Naive thymus-derived CD8-positive, alpha-beta T cell (primary cell): ENCODE data around the gene TFEB. TPM values are rescaled to one million over a fixed set of nuclear protein-coding genes. Genes with fewer than 3 reads are reported as not detected.
A peak's percentile ranks its signal among the peaks of the same experiment; 100 is the strongest.

Source experiments
- ATAC-seq, 2 donors: fragments of 150-1000 bp; cut with Tn5 transposase in 1 of 2; sonication (Bioruptor Pico), chemical (Tn5 transposase) in 1 of 2; 1 replicate in 1 of 2; 2 replicates in 1 of 2; pipeline ENCODE4 v1.10.0; 2021; ENCODE audit warnings: mild to moderate bottlenecking in 2 of 2, moderate library complexity in 2 of 2
- POLR2A ChIA-PET: fragments of 350-600 bp; sonication (Branson Sonifier 250); formaldehyde crosslinking; loops from one replicate; lab custom pipeline; 2021; ENCODE audit warnings: antibody characterized with exemption; lab: Charles Lee
- DNase-seq, 10 donors: peaks; one replicate each; pipeline versions ENCODE4 v3.0.0 to v3.0.0-alpha.2; 2020 to 2022
- H3K27ac Mint-ChIP-seq, 10 donors: one replicate each; pipeline ENCODE4 v1.8.0; 2020 to 2022; ENCODE audit warnings: mild to moderate bottlenecking in 10 of 10, mixed read lengths in 10 of 10, moderate library complexity in 4 of 10, inconsistent platforms in 1 of 10
- H3K27me3 Mint-ChIP-seq, 5 donors: one replicate each; pipeline ENCODE4 v1.8.0; 2021 to 2022; ENCODE audit warnings: mixed read lengths in 5 of 5
- H3K36me3 Mint-ChIP-seq, 3 donors: one replicate each; pipeline ENCODE4 v1.8.0; 2020 to 2022; ENCODE audit warnings: mixed read lengths in 3 of 3, mild to moderate bottlenecking in 2 of 3, inconsistent platforms in 1 of 3
- H3K4me1 Mint-ChIP-seq, 4 donors: one replicate each; pipeline ENCODE4 v1.8.0; 2021 to 2022; ENCODE audit warnings: mixed read lengths in 4 of 4
- H3K4me3 Mint-ChIP-seq, 10 donors: one replicate each; pipeline ENCODE4 v1.8.0; 2020 to 2022; ENCODE audit warnings: mild to moderate bottlenecking in 10 of 10, mixed read lengths in 10 of 10, moderate library complexity in 6 of 10, inconsistent platforms in 1 of 10
- H3K9me3 Mint-ChIP-seq, 9 donors: one replicate each; pipeline ENCODE4 v1.8.0; 2020 to 2022; ENCODE audit warnings: mixed read lengths in 9 of 9, mild to moderate bottlenecking in 3 of 9, inconsistent platforms in 1 of 9, moderate library complexity in 1 of 9
- polyA plus RNA-seq, 3 donors: library from polyadenylated mRNA; unstranded; fragments of 300-500 nt; fragmentation: Illumina TruSeq; gene quantifications; one replicate each; pipeline ENCODE4 v1.2.3, GENCODE V29; 2021
- total RNA-seq, 8 experiments: library from RNA in 2 of 8; stranded (reverse) in 2 of 8; gene quantifications; one replicate each; pipeline ENCODE4 v1.2.3 and lab custom pipeline; 2021 to 2026

TFEB gene
- total and polyA plus RNA-seq, 5 experiments from 2014 or later: 2.6 to 10.8 (median 9.2) TPM

DNA sequence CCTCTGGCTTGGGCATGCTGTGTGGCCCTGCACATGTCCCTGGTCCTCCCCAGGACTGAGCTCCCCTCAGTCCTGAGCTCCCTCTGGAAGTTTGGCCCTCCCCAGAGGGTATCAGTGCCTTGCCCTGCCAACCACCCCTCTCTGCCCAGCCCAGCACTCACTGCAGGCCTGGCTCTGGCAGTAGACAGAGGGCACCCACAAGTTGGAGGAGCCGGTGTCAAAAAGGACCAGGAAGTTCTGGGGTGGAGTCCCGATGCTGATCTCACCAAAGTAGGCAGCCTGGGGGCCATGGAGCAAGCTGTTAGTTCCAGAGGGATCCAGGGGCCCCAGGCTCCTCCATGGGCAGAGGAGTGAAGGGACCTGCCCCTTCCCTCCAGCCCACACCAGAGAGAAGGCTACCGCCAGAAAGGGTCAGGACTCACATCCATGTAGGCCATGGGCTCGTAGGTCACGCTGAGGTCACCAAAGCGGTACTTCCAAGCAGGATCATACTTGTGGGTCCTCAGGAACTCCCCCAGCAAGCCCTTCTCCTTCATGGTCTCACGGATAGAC is 8.9 kb upstream of the TFEB start:
- ATAC-seq (no peak), DNase-seq (no peak)
- no peaks in the 10 kb centered on the region for H3K9me3 Mint-ChIP-seq
- no peak overlapping the region for H3K27ac Mint-ChIP-seq
- POLR2A ChIA-PET: no interaction called here
- no peaks in the 10 kb centered on the region for H3K27me3 Mint-ChIP-seq
- H3K4me3 Mint-ChIP-seq: no peak overlapping the region
- no peaks in the 10 kb centered on the region for H3K36me3 Mint-ChIP-seq
- no peaks in the 10 kb centered on the region for H3K4me1 Mint-ChIP-seq

DNA sequence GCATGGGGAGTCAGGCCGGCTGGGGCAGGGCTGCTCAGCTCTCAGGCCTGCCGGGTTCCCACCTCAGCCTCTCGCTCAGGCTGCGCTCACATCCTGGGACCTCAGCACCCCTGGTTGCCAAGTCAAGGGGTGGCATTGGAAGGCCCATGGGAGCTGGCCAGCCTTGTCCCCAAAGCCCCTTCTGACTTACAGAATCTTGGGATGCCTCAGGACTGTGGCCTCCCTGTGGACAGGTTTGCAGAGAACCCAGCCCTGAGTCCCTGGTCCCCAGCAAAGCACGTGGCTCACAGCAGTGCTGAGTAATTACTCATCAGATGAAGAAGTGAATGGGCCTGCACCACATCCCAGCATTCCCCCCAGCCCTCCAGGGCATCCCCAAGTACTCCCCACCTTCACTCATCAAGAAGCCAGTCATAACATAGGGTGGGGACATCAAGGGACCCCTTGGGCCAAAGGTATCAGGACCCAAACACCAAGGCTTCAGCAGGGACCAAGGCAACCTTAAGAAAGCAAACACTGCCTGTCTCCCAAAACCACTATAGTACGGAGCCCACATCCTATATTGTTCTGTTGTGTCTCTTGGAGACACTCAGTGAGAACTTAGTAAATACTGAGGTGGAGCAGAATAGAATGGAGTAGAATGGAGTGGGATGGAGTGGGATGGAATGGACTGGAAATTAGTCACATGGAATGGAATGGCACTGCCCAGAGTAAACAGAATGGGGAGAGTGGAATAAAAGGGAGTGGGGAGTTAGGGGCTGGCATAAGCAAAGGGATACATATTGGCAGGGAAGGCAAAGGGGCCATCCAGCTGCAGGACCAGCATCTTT is 8.2 kb upstream of the TFEB start:
- ATAC-seq (no peak), DNase-seq (no peak)
- no peaks in the 10 kb centered on the region for H3K36me3 Mint-ChIP-seq
- H3K9me3 Mint-ChIP-seq: no peaks in the 10 kb centered on the region
- H3K4me3 Mint-ChIP-seq: no peak overlapping the region
- H3K27ac Mint-ChIP-seq: peak overlapping the region in 2 of 10 donors; percentile 58 to 68
- H3K27me3 Mint-ChIP-seq: no peaks in the 10 kb centered on the region
- no peaks in the 10 kb centered on the region for H3K4me1 Mint-ChIP-seq
- POLR2A ChIA-PET: no interaction called here

DNA sequence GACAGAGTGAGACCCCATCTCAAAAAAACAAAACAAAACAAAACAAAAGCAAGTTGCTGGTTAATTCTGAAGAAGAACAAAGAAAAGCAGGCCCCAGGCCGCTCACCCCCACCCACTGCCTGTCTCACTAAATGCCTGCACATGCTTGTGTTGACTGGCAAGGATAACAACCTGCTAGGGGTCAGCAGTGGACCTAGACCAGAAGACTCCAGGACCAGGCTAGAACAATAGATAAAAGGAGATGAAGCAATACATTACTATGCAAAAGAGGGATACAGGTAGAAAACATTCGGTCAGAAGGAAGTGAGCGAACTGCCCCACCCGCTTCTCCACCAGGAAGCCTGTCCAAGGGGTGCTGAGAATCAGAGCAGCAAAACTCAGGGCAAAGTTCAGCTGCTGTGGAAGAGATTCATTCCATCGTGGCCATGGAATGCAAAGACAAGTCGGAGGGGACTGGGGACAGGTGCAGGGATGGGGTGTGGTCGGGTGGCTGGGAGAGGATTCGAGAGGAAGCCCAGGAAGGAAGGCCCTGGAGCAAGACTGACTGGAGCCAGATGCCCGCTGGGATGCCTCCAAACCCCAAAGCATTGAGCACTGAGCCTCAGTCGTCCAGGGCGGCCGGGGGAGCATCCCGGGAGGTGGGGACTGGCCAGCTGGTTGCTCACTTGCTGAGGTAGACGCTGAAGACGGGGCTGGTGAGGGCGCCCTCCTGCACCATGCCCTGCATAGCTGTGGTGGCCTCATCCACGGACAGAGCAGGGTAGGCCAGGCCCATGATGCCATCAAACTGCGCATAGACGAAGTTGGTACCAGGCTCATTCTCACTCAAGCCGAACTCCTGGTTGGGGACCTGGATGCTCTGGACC is 6.5 kb upstream of the TFEB start:
- Mint-ChIP-seq H3K4me1 (no peaks in the 10 kb centered on the region), H3K4me3 (no peak overlapping the region), H3K36me3 (no peaks in the 10 kb centered on the region), H3K9me3 (no peaks in the 10 kb centered on the region), H3K27me3 (no peaks in the 10 kb centered on the region), H3K27ac (peak overlapping the region in 1 of 10 donors; percentile 35)
- POLR2A ChIA-PET: no interaction called here
- no peak for ATAC-seq
- no peak for DNase-seq

DNA sequence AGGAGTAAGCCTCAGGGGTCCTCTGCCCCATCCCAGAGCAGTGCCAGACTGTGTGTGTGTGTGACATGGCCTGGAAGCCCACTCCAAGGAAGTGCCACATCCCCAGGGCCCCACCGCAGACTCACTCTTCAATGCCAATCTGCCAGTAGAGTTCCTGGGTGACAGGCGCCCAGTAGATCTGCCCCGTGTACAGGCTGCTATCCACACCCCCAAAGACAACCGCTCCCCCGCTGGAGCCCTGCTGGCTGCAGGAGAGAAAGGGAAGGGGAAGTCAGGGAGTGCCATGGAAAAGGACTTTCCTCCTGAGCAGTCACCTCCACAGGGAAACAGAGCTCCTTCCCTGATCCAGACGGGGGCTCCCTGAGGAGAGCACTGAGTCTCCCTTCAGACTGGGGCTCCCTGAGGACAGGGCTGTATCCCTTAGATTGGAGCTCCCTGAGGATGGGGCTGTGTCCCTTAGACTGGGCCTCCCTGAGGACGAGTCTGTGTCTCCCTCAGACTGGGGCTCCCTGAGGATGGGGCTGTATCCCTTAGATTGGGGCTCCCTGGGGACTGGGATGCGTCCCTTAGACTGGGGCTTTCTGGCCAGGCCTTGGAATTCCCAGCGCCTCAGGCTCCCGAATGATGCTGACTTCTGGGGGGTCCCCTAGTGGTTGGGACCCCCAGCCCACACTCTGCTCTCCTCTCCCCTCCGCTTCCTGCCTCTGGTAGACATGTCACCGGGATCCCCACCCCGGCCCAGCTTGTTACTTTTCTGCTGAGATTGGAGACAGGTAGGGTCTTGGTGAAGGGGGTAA is 5.2 kb upstream of the TFEB start:
- Mint-ChIP-seq H3K27me3 (no peaks in the 10 kb centered on the region), H3K27ac (no peak overlapping the region), H3K4me3 (no peak overlapping the region), H3K4me1 (peaks cover 0 to 7% (median 3%) of the 10 kb centered on the region in 4 donors), H3K9me3 (no peaks in the 10 kb centered on the region), H3K36me3 (no peaks in the 10 kb centered on the region)
- POLR2A ChIA-PET: no interaction called here
- DNase-seq (no peak), ATAC-seq (no peak)

DNA sequence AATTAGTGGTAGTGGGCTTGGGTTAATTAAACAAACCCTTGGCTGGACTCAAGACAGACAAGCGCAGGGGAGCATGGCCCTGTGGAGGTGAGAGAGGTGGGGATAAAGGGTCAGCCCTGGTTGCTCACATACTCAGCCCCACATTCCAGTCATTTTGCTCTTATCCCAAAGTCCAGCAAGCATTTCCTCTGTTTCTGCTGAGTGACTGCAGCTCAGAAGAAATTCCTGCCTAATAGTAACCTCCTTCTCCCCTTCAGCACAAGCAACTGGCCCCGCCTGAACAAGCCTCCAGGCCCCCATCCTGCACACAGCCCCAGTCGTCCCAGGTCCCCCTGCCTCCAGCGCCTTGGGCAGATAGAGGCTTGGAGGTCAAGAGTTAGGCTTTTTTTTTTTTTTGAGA is 3.6 kb upstream of the TFEB start:
- Mint-ChIP-seq H3K4me3 (no peak overlapping the region), H3K27me3 (no peaks in the 10 kb centered on the region), H3K9me3 (no peaks in the 10 kb centered on the region), H3K36me3 (no peaks in the 10 kb centered on the region), H3K27ac (no peak overlapping the region), H3K4me1 (peaks cover 0 to 9% (median 4%) of the 10 kb centered on the region in 4 donors)
- ATAC-seq (no peak), DNase-seq (no peak)
- POLR2A ChIA-PET: no interaction called here

DNA sequence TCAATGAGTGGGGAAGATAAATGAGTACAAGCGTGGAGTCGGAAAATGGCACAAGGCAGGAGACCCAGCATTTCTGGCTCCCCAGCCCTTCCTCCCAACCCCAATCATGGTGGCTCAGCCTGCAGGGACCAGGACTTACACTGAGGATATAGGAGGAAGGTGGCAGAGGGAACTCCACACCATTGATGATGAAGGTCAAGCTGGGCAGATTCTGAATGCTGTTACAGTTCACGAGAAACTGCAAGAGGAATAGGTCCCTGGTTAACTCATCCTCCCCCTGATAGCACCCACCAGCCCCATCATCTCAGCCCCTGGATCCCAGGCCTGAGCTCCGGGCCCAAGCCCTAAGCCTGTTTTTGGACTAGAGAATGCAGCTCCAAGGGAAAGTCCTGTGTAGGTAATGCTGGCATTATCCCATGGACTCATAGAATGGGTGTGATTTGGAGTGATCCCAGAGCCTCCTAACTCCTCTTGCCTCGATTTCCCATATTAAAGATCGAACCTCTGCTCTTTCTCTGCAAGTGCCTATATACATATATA is 2.3 kb upstream of the TFEB start:
- Mint-ChIP-seq H3K9me3 (no peaks in the 10 kb centered on the region), H3K36me3 (no peaks in the 10 kb centered on the region), H3K27ac (no peak overlapping the region), H3K4me3 (no peak overlapping the region), H3K27me3 (no peaks in the 10 kb centered on the region), H3K4me1 (peaks cover 2 to 18% (median 17%) of the 10 kb centered on the region in 4 donors)
- no peak for ATAC-seq
- DNase-seq: no peak
- POLR2A ChIA-PET: no interaction called here

DNA sequence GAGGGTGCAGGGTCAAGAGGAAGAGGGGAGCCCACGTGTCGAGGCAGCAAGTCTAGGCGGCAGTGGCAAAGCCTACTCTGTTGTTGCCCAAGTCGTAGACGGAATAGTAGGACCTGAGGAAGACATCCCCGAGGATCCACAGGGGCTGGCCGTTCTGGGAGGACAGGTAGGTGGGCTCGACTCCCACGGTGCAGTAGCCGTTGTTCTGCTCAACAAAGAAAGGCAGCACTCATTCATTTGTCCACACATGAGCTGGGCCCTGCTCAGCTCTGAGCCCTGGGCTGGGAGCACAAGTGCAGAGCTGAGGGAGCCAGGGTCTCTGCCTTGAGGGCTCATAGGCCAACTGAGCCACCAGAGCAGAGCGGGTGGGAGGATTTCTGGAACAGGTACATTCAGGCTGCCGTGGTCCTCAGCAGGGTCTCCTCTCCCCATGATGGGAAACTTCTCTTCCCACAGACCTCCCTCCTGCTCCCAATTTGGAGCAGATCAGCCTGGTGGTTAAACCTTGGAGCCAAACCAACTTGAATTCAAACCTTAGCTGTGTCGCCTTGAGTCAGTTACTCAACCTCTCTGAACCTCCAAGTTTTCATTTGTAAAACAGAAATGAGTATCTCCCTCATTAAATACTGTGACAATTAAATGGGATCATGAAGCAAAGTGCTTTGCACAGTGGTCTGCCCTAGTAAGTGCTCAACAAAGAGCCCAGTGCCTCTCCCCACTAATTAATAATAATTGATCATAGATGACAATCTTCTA is 1.6 kb upstream of the TFEB start:
- DNase-seq (no peak), ATAC-seq (no peak)
- H3K36me3 Mint-ChIP-seq: no peaks in the 10 kb centered on the region
- no peaks in the 10 kb centered on the region for H3K27me3 Mint-ChIP-seq
- H3K4me3 Mint-ChIP-seq: peak overlapping the region in 1 of 10 donors; percentile 33
- no peak overlapping the region for H3K27ac Mint-ChIP-seq
- H3K9me3 Mint-ChIP-seq: no peaks in the 10 kb centered on the region
- H3K4me1 Mint-ChIP-seq: peaks cover 5 to 24% (median 23%) of the 10 kb centered on the region in 4 donors
- POLR2A ChIA-PET: no interaction called here

DNA sequence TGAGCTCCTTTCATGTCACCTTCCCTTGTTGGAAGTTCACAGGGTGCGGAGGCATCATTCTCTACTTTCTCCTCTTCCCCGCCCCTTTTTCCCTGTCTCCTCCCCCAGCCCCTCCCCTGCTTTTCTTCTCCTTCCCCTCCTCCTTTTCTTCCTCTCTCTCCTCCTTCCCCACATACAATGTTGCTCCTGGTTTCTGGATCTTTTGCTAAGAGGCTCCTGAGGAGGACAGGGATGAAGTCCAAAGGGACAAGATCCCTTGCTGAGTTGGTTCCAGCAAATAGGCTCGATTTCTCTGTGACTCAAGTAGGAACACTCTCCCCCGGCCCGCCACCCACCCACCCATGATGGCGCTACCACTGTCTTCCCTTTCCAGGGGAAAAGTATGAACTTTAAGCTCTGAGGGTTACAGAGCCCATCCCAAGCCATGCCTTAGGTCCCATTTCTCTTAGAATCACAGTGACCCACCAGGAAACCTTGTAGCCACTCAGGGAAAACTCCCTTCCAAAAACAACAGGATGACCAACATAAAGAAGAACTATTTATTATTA is 852 bp upstream of the TFEB start:
- ATAC-seq: no peak
- no peaks in the 10 kb centered on the region for H3K36me3 Mint-ChIP-seq
- no peaks in the 10 kb centered on the region for H3K9me3 Mint-ChIP-seq
- H3K27me3 Mint-ChIP-seq: no peaks in the 10 kb centered on the region
- no peak for DNase-seq
- H3K27ac Mint-ChIP-seq: peak overlapping the region in 1 of 10 donors; percentile 44
- peaks cover 7 to 30% (median 28%) of the 10 kb centered on the region in 4 donors for H3K4me1 Mint-ChIP-seq
- peak overlapping the region in 8 of 10 donors; percentile 31 to 92 (median 78) for H3K4me3 Mint-ChIP-seq
- POLR2A ChIA-PET: no interaction called here

DNA sequence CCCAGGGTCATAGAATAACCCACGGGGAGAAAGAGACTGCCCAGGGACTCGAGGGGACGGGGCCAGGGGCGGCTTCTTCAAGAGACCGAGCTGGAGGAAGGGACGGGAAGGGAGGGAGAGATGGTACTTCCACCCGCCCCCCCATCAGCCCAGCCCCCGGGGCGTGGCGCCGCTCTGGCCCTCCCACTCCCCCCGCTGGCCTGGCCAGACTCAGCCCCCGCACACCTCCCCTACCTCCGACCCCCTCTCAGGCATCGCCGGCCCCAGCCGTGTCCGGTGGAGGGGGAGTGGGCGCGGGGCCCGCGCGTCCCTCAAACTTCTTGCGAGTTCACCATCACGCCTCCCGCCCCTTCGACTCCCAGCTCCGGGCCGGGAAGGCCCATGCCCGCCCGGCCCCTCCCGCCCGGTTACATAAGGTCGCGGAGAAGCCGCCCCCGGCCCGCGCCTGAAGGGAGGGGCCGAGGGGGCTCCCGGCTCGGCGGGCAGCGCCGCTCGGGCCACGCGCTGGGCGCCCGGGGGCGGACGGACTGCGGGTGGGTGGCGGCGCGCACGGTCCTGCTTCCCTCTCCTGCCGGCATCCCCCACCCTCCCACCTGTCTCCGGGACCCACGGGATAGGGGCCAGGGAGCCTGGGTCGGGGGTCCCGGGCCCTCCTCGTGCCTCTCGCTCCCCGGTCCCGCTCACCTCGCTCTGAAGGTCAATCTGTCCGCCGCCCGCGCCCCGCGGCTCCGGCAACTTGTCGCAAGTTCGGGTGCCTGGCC is 562 bp downstream of the TFEB start:
- peak overlapping the region in 5 of 10 donors; percentile 15 to 87 (median 62) for H3K27ac Mint-ChIP-seq
- no peaks in the 10 kb centered on the region for H3K27me3 Mint-ChIP-seq
- no peaks in the 10 kb centered on the region for H3K9me3 Mint-ChIP-seq
- peak; percentile 24 to 37 for ATAC-seq
- no peaks in the 10 kb centered on the region for H3K36me3 Mint-ChIP-seq
- POLR2A ChIA-PET: interaction anchor here (0.5 to 3.2 kb wide), 9 partner anchors 11 to 1194 kb away, joined by 3 to 26 read pairs (median 4); partner anchors contain the start of genes CNPY3, TAF8, TBCC and TOMM6
- peak; percentile 37 to 77 (median 60) for DNase-seq
- peaks cover 11 to 44% (median 41%) of the 10 kb centered on the region in 4 donors for H3K4me1 Mint-ChIP-seq
- H3K4me3 Mint-ChIP-seq: peak overlapping the region; percentile 33 to 90 (median 76)

DNA sequence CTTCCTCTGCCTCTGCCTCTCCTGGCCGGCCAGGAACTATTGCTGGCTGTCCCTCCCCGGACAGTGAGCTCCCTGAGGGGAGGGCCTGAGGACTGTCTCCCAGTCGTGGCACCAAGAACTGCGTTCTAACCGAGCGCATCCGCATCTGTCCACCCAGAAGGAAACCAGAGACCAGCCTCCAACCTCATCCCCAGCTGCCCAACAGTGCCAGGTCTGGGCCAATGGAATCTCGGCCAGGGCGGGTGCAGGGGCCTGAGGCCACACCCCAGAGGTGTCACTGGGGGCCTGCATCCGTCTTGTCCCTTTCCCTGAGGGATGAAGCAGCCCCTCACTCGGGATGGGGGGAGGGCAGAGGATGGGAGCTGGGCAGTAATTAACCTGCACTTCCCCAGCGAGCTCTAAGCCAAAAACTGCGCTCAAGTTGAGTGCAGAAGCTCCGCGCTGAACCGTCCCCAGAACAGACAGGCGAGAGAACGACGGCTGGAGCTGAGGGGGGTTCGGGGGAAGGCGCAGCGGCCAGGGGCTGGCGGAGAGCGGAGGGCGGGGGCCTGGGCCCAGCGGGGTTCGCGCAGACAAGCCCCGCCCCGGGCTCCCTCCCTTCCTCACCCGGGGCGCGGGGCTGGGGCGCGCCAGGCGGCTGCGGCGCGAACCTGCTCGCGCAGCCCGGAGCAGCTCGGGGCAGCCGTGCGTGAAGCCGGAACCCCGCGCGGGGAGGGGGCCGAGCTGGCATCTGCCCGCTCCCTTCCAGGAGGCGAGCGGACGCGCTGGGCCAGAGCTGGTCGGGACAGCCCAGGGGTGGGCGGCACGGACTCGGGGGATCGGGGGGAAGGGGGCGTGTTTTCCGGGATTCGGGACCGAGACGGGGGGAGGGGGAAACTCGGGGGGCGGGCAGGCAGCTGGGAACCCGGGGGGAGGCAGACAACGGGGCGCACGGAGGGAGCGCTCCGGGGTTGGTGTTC is 1.4 kb downstream of the TFEB start:
- Mint-ChIP-seq H3K27me3 (no peaks in the 10 kb centered on the region), H3K4me3 (peak overlapping the region; percentile 33 to 91 (median 78)), H3K4me1 (peaks cover 12 to 53% (median 44%) of the 10 kb centered on the region in 4 donors), H3K9me3 (no peaks in the 10 kb centered on the region), H3K36me3 (no peaks in the 10 kb centered on the region), H3K27ac (peak overlapping the region in 9 of 10 donors; percentile 74 to 95 (median 82))
- POLR2A ChIA-PET: interaction anchor here (0.5 to 3.2 kb wide), 14 partner anchors 10 to 1195 kb away, joined by 3 to 26 read pairs (median 4); partner anchors contain the start of genes CNPY3, FRS3, TAF8 and TBCC
- DNase-seq: peak; percentile 52 to 76 (median 68)
- peak; percentile 55 to 69 for ATAC-seq
